Left ventricle myocardium inferior (tissue), 1 donor: ENCODE results near the gene IGSF11. TPM values are rescaled to one million over a fixed set of nuclear protein-coding genes. Genes with fewer than 3 reads are reported as not detected.

Experiments used
- DNase-seq: peaks from one replicate; pipeline ENCODE4 v3.0.0-alpha.2; 2020
- H3K27ac ChIP-seq: fragments of 200-600 bp; replicated peaks from 2 replicates; pipeline ENCODE4 v1.8.0; 2021
- H3K27me3 ChIP-seq: fragments of 200-600 bp; 2 replicates; pipeline ENCODE4 v1.8.0; 2021; ENCODE audit warnings: low read depth
- H3K36me3 ChIP-seq: fragments of 200-600 bp; 2 replicates; pipeline ENCODE4 v1.8.0; 2021
- H3K4me1 ChIP-seq: fragments of 200-600 bp; 2 replicates; pipeline ENCODE4 v1.8.0; 2021
- H3K4me3 ChIP-seq: fragments of 200-600 bp; 2 replicates; pipeline ENCODE4 v1.8.0; 2021; ENCODE audit warnings: mild to moderate bottlenecking, moderate library complexity
- H3K9me3 ChIP-seq: fragments of 200-600 bp; replicated peaks from 2 replicates; pipeline ENCODE4 v1.8.0; 2021
- intact Hi-C: fragments of 100-400 bp; cut with micrococcal nuclease; formaldehyde crosslinking; loops from one replicate; pipeline ENCODE4 v1.11.0; 2022
- total RNA-seq: library from RNA; stranded (reverse); fragmentation: NEBNext Ultra II Directional; extraction: Animal tissue kit (Norgen Biotek cat#: 25700); gene quantifications from one replicate; pipeline ENCODE4 v1.2.1, GENCODE V29; 2021
- TF ChIP-seq, protein P1 (sequence below): fragments of 200-600 bp; IDR thresholded peaks from 2 replicates; pipeline ENCODE4 v1.8.0; 2021; ENCODE audit warnings: antibody characterized with exemption, mild to moderate bottlenecking, borderline replicate concordance
- donor health status: DM: no; HTN: yes; CAD: no; lungs with severe emphysema.

IGSF11 gene
- total RNA-seq, 1 donor from 2014 or later: 2.1 TPM

DNA sequence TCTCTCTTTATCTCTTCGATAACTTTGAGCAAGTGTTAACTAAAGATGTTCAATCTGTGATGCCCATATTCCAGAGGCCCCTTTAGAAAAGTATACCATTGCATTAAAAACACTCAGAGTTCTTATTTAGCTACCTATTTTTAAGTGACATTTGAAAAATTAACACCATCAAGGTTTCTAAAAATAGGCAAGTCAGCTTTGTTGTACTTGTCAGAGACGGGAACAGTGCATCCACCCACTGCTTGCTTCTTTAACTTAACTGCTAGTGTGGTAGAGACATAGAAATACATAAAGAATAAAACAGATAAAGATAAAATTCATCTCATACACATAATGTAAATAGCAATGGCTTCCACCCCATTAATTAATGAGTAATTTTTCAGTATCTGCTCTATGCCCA, 66.0 kb downstream of the IGSF11 start:
- no peak overlapping the region for H3K4me3 ChIP-seq
- H3K36me3 ChIP-seq: no peaks in the 10 kb centered on the region
- intact Hi-C loops: no loop called here
- H3K9me3 ChIP-seq: no peaks in the 10 kb centered on the region
- DNase-seq: no peak
- H3K27me3 ChIP-seq: no peaks in the 10 kb centered on the region
- no peak overlapping the region for H3K27ac ChIP-seq
- TF ChIP-seq, protein P1, sequence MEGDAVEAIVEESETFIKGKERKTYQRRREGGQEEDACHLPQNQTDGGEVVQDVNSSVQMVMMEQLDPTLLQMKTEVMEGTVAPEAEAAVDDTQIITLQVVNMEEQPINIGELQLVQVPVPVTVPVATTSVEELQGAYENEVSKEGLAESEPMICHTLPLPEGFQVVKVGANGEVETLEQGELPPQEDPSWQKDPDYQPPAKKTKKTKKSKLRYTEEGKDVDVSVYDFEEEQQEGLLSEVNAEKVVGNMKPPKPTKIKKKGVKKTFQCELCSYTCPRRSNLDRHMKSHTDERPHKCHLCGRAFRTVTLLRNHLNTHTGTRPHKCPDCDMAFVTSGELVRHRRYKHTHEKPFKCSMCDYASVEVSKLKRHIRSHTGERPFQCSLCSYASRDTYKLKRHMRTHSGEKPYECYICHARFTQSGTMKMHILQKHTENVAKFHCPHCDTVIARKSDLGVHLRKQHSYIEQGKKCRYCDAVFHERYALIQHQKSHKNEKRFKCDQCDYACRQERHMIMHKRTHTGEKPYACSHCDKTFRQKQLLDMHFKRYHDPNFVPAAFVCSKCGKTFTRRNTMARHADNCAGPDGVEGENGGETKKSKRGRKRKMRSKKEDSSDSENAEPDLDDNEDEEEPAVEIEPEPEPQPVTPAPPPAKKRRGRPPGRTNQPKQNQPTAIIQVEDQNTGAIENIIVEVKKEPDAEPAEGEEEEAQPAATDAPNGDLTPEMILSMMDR: no peak
- H3K4me1 ChIP-seq: peaks cover 47% of the 10 kb centered on the region

DNA sequence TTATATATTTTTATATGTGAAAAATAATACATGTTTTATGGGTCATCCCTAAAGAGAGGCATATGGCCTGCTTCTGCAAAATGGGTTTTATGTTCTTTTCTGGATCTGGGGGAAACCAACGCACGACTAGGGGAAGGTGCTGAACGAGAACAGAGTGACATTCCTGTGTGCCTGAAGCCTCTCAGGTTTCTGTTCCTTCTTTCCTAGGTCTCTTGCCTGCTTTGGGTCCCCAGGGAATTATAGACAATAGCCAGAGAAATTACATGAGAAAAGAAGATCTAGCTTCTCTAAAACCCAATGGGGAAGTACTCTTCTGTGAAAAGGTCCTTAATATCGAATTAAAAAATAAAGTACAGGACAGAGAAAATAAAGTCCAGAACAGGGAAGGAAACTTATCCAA, 66.5 kb downstream of the IGSF11 start:
- intact Hi-C loops: no loop called here
- no peaks in the 10 kb centered on the region for H3K9me3 ChIP-seq
- TF ChIP-seq, protein P1: no peak
- no peaks in the 10 kb centered on the region for H3K27me3 ChIP-seq
- peaks cover 47% of the 10 kb centered on the region for H3K4me1 ChIP-seq
- no peak overlapping the region for H3K27ac ChIP-seq
- no peak for DNase-seq
- no peak overlapping the region for H3K4me3 ChIP-seq
- no peaks in the 10 kb centered on the region for H3K36me3 ChIP-seq

DNA sequence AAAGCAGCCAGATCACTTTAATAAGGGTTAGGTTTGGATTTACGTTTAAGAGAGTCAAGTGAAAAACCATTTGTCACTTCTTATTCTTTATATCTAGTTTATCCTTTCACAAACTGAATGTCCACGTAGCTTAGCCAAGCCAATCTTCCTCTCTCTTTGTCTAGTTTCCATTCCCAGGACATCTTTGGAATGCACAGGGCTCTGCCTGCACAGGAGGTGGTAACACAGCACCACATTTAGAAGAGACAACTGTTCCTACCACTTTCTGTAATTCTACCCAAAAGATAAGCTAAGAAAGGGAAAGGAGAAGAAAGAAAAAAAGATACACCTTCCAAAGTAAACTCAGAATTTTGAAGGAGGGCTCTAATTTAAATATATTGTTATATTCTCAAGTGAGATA, 67.9 kb downstream of the IGSF11 start:
- intact Hi-C loops: no loop called here
- peaks cover 38% of the 10 kb centered on the region for H3K4me1 ChIP-seq

DNA sequence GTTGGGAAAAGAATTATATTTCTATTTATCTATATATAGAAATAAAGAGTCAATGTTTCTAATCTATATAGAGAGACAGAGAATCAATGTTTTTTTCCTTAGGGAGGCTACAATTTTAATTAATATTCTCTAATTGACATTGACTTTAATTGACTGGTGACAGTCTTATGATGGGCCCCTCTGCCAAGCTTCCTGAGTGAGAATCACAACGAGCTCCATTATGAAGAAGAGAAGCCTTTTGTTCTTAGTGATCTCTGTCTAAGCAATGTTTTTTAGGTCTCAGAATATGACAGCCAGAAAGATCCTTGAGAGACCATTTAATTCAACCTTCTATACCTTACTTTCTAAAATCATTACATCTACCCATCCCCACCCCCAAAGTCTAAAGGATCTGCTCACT, 70.9 kb downstream of the IGSF11 start:
- DNase-seq: no peak
- intact Hi-C loops: no loop called here

More for the DNA sequence above, 67.9 kb downstream of the IGSF11 start:
- Histone ChIP-seq H3K4me3 (no peak overlapping the region), H3K27me3 (no peaks in the 10 kb centered on the region), H3K9me3 (no peaks in the 10 kb centered on the region), H3K27ac (no peak overlapping the region), H3K36me3 (no peaks in the 10 kb centered on the region)
- TF ChIP-seq, protein P1: no peak
- DNase-seq: no peak

DNA sequence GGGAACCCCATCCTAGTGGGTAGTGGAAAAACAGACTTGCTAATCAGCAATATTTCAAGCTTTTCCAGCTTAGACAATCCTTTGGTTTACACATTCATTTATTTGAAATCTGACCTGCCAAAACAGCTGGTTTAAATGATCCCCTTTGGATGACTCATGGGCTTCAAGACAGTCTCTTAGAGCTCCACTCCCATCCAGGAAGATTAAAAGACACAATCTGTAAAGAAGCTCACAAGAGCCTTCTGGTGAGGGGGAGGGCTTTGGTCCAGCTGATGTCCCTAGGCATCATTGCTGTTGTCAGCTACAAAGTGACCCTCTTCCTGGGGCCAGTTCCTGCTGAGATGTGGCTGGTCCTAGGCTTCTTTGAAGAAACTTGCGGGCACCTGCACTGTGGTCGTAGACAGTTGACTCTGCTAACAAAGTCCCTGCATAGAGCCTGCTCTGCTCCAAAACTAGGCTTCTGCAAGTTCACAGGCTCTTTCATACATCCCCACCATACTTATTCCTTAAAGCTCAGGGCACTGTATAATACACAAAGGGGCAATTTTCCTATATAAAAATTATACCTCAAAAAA, 73.7 kb downstream of the IGSF11 start:
- no peaks in the 10 kb centered on the region for H3K27me3 ChIP-seq
- peaks cover 2% of the 10 kb centered on the region for H3K9me3 ChIP-seq
- H3K4me3 ChIP-seq: no peak overlapping the region
- TF ChIP-seq, protein P1: no peak
- DNase-seq: no peak
- no peaks in the 10 kb centered on the region for H3K36me3 ChIP-seq
- no peaks in the 10 kb centered on the region for H3K4me1 ChIP-seq
- intact Hi-C loops: no loop called here
- no peak overlapping the region for H3K27ac ChIP-seq

More for the DNA sequence above, 70.9 kb downstream of the IGSF11 start:
- Histone ChIP-seq H3K4me1 (peaks cover 12% of the 10 kb centered on the region), H3K27ac (no peak overlapping the region), H3K4me3 (no peak overlapping the region), H3K9me3 (no peaks in the 10 kb centered on the region), H3K27me3 (no peaks in the 10 kb centered on the region), H3K36me3 (no peaks in the 10 kb centered on the region)
- TF ChIP-seq, protein P1: no peak
